K562 (cell line): ENCODE measurements around the gene SH3D19. TPM values are rescaled to one million over a fixed set of nuclear protein-coding genes. Genes with fewer than 3 reads are reported as not detected.

Source experiments
- CREB5 ChIP-seq: fragments of 250-450 bp; sonication (Bioruptor Pico); IDR thresholded peaks from 2 replicates; pipeline ENCODE4 v1.5.0; 2020; ENCODE audit warnings: mild to moderate bottlenecking
- GATAD2B ChIP-seq: fragments of 450-650 bp; IDR thresholded peaks from 2 replicates; pipeline ENCODE4 v1.6.1; 2017; ENCODE audit warnings: mild to moderate bottlenecking, borderline replicate concordance
- KAT8 ChIP-seq: fragments of 450-650 bp; IDR thresholded peaks from 2 replicates; pipeline ENCODE4 v1.6.1; 2016; ENCODE audit warnings: low read depth, mild to moderate bottlenecking
- KDM4B ChIP-seq, 2 experiments: fragments of 450-650 bp in 1 of 2; sonication (generic) in 1 of 2; IDR thresholded peaks; 2 replicates each; pipeline ENCODE4 v1.6.1; 2016 to 2017; ENCODE audit warnings: borderline replicate concordance in 2 of 2, antibody characterized with exemption in 1 of 2, low read depth in 1 of 2, mild to moderate bottlenecking in 1 of 2
- MLLT1 ChIP-seq, 2 experiments: fragments of 450-650 bp; IDR thresholded peaks; 2 replicates each; pipeline ENCODE4 v1.6.1; 2016
- MNT ChIP-seq, 2 experiments: fragments of 450-650 bp; conservative IDR thresholded peaks; 2 replicates each; pipeline ENCODE4 v1.6.1; 2017; ENCODE audit warnings: mild to moderate bottlenecking in 2 of 2, moderate library complexity in 2 of 2
- MTA1 ChIP-seq: fragments of 450-650 bp; IDR thresholded peaks from 2 replicates; pipeline ENCODE4 v1.6.1; 2017; ENCODE audit warnings: borderline replicate concordance
- NCOA4 ChIP-seq: fragments of 450-650 bp; IDR thresholded peaks from 2 replicates; pipeline ENCODE4 v1.6.1; 2018; ENCODE audit warnings: mild to moderate bottlenecking; ENCODE audit not compliant: partially characterized antibody
- NR2C2 ChIP-seq, 2 experiments: fragments of 200-800 bp in 1 of 2; sonication (Bioruptor generic) in 1 of 2; sonication (generic) in 1 of 2; formaldehyde crosslinking in 1 of 2; IDR thresholded peaks; 2 replicates each; pipeline versions ENCODE4 v1.6.1 to v1.8.0; 2016 to 2022; ENCODE audit warnings: mild to moderate bottlenecking in 1 of 2, missing compliant biosample characterization in 1 of 2, missing genetic modification characterization in 1 of 2, missing genetic modification reagents in 1 of 2
- PHF8 ChIP-seq: fragments of 200-600 bp; sonication (generic); IDR thresholded peaks from 2 replicates; pipeline ENCODE4 v1.6.1; 2012; ENCODE audit warnings: mixed run types, mild to moderate bottlenecking, inconsistent platforms, low read length, moderate library complexity, borderline replicate concordance
- POLR2A ChIP-seq: fragments of 450-650 bp; conservative IDR thresholded peaks from 2 replicates; pipeline ENCODE4 v1.6.1; 2016
- PRDM10 ChIP-seq: fragments of 450-650 bp; IDR thresholded peaks from 2 replicates; pipeline ENCODE4 v1.6.1; 2018; ENCODE audit not compliant: partially characterized antibody
- RBM25 ChIP-seq: fragments of 200-400 bp; formaldehyde crosslinking; IDR thresholded peaks from 2 replicates; pipeline ENCODE4 v1.6.1; 2018; ENCODE audit warnings: low read length, low read depth, moderate library complexity; ENCODE audit not compliant: severe bottlenecking
- SMAD2 ChIP-seq: fragments of 150-350 bp; IDR thresholded peaks from 2 replicates; pipeline ENCODE4 v1.6.1; 2014; ENCODE audit warnings: low read depth, mild to moderate bottlenecking, low read length
- TFAP4 ChIP-seq: sonication (generic); formaldehyde crosslinking; IDR thresholded peaks from 2 replicates; pipeline ENCODE4 v1.8.0; 2022; ENCODE audit warnings: missing genetic modification reagents, mild to moderate bottlenecking, moderate library complexity, borderline replicate concordance
- WHSC1 ChIP-seq: IDR thresholded peaks from one replicate; pipeline ENCODE4 v1.6.1; 2012; ENCODE audit warnings: low read length, control low read depth, inconsistent platforms
- ZC3H11A ChIP-seq: IDR thresholded peaks from 2 replicates; pipeline ENCODE4 v1.6.1; 2012; ENCODE audit warnings: low read depth, low read length, improper control_type of control experiment
- ZFP36 ChIP-seq: fragments of 150-350 bp; IDR thresholded peaks from 2 replicates; pipeline ENCODE4 v1.6.1; 2018; ENCODE audit warnings: low read length, low read depth; ENCODE audit not compliant: partially characterized antibody
- polyA plus RNA-seq, 8 experiments: library from polyadenylated mRNA; depleted of rRNA in 4 of 8; stranded (reverse) in 5 of 8; unstranded in 3 of 8; fragments of >200 nt; fragmentation: Nextera tagmentation in 2 of 8; fragmentation: Illumina TruSeq in 1 of 8; extraction: Ambion mirVana in 2 of 8; extraction: Trizol in 1 of 8; gene quantifications; 2 replicates each; pipeline versions ENCODE4 v1.2.1 to v1.2.3, GENCODE V29; 2011 to 2014; ENCODE audit warnings: inconsistent platforms in 1 of 8, missing spikeins in 1 of 8
- total RNA-seq, 7 experiments: library from RNA; depleted of rRNA in 6 of 7; stranded (reverse); fragments of >200 nt in 6 of 7; fragmentation: Illumina TruSeq in 2 of 7; extraction: Trizol in 2 of 7; gene quantifications; 2 replicates each; pipeline versions ENCODE4 v1.2.1 to v1.2.3, GENCODE V29; 2011 to 2021; ENCODE audit warnings: low replicate concordance in 1 of 7

The SH3D19 gene
- total and polyA plus RNA-seq, 9 of the 15 experiments (the other 6 are each of a cell fraction or from before 2014, with no cell fraction given): 0.42 to 2.2 (median 1.1) TPM; not detected in 6

GRCh38 chr4:151099229-151099975 is 226.0 kb downstream of the SH3D19 start, which contains the start of gene RPS3A (continued):
- no peak for TF ChIP-seq PRDM10
- TF ChIP-seq NCOA4: no peak
- TF ChIP-seq GATAD2B: peak; percentile 85; the same call in 1 of the 2 replicates
- TF ChIP-seq WHSC1: no peak
- no peak for TF ChIP-seq SMAD2
- TF ChIP-seq MTA1: no peak
- TF ChIP-seq PHF8: peak; percentile 99
- TF ChIP-seq POLR2A: peak; percentile 100
- peak; percentile 25 to 79; a peak in 2 of 4 replicates for TF ChIP-seq MLLT1 (IDR thresholded peaks at IDR 0.05)
- TF ChIP-seq ZC3H11A: no peak
- peak; percentile 85 to 88 for TF ChIP-seq MNT (conservative IDR thresholded peaks at IDR 0.05)
- no peak for TF ChIP-seq CREB5 (CRISPR knock-in tag)
- TF ChIP-seq KDM4B (IDR thresholded peaks at IDR 0.05; ENCODE audit: borderline replicate concordance in 2 of 2, low read depth in 1 of 2): peak in 1 of 2 experiments; percentile 93; a peak in 3 of 4 replicates
- TF ChIP-seq RBM25: peak; percentile 18
- no peak for TF ChIP-seq ZFP36
- peak; percentile 100 for TF ChIP-seq NR2C2 (CRISPR knock-in tag; IDR thresholded peaks at IDR 0.05)
- TF ChIP-seq NR2C2 (tag; IDR thresholded peaks at IDR 0.05): peak; percentile 100
- TF ChIP-seq KAT8: 0 out of 2 replicates have a peak, but pooled peaks have one; percentile 42
- peak; percentile 93 for TF ChIP-seq TFAP4 (CRISPR knock-in tag)
